Activated naive CD4-positive, alpha-beta T cell treated with anti-CD3 and anti-CD28 coated beads, Interleukin-2, amount 50 U/mL, for 16 hours (primary cell): ENCODE measurements around the gene SYT9.

Experiments
- DNase-seq: peaks from one replicate; pipeline ENCODE4 v3.0.0-alpha.2; 2020

Gene SYT9

DNA sequence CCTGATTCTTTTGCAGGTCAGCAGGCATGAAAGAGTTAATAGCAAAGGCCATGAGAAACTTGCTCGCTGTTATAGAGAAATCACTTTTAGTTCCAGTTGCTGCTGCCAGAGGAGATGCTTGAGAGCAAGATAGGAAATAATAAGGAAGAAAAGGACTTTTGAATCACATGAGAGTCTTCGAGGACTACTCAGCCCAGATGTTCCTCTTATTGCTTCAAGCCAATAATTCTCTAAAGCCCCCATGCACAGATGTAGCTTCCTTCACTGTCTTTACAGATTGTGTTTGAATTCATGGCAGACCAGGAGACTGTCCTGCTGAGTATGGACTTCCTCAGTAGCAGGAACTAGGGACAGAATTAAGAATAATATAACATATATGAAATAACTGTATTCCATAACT lies 183.5 kb downstream of the SYT9 start:
- no peak for DNase-seq

GRCh38 chr11:7436146-7436545 lies 184.4 kb downstream of the SYT9 start:
- no peak for DNase-seq

DNA sequence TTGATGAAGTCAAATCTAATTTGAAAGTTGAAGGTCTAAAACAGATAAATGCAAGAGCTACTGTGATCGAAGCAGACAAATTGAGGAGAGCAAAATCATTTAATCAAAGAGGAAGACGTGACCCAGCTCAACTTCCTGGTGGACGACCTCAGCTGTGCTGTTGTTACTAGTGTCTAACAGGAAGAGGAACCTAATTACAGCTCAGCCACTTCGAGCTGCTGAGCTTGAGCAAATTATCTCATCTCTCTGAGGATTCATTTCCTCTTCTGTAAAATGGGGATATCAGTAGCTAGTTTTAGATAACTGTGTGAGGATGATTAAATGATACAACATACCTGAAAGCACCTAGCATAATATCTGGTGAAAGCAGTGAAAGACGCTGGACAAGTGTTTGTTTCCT lies 185.0 kb downstream of the SYT9 start:
- no peak for DNase-seq

- DNase-seq, result no peak
These were observed 186.0 kb downstream of the SYT9 start for GRCh38 chr11:7437696-7438095.

DNA sequence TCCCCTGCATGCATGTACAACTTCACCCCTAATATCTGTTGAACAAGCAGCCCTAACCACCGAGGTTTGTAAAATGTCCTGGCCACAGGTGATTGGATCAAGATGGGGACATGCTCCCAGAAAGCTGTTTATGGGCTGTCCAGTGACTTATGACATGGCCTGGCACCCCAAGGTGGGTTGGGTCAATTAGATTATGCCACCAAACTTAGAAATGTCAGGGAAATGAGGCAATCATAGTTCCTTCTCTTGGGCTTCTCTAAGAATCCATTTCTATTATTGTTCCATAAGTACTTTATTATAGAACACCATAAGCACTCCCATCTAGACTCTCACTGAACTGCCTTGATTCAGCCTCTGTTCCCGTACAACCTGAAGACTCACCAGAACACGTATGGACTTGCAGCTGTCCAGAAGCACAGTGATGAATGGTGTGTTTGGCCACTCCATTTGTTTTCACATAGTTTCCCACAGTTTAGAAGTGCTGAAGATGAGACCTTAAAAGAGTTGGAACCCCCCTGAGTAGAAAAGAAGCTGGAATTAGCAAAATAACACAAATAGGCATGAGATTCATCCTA lies 188.1 kb downstream of the SYT9 start:
- DNase-seq, result no peak

DNA sequence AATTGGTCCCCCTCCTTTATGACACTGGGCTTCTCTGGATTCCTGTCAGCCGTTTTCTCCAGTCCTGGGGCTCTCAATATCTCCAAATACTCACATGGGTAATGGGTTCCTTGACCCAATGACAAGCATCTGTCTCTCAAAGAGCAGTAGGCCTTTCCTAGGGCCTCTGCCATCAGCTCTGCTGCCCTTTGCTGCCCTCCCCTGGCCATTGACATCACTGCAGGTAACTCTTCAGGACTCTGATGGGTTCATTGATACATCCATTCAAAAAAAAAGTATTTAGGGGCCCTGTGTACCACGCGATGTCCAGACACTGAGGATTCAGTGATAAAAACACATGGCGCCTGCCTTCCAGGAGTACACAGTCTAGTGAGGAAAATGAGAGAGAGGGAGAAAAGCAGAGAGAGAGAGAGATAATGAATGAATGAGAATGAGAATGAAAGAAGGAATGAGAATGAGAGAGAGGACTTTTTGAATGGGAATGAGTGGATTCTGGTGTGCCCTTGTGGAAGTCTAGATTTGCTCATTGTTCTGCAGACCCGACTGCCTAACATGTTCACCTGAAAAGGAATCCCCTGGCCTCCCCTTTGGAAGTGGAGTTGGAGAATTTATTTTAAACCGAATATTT lies 191.0 kb downstream of the SYT9 start:
- peak; percentile 68 for DNase-seq

DNA sequence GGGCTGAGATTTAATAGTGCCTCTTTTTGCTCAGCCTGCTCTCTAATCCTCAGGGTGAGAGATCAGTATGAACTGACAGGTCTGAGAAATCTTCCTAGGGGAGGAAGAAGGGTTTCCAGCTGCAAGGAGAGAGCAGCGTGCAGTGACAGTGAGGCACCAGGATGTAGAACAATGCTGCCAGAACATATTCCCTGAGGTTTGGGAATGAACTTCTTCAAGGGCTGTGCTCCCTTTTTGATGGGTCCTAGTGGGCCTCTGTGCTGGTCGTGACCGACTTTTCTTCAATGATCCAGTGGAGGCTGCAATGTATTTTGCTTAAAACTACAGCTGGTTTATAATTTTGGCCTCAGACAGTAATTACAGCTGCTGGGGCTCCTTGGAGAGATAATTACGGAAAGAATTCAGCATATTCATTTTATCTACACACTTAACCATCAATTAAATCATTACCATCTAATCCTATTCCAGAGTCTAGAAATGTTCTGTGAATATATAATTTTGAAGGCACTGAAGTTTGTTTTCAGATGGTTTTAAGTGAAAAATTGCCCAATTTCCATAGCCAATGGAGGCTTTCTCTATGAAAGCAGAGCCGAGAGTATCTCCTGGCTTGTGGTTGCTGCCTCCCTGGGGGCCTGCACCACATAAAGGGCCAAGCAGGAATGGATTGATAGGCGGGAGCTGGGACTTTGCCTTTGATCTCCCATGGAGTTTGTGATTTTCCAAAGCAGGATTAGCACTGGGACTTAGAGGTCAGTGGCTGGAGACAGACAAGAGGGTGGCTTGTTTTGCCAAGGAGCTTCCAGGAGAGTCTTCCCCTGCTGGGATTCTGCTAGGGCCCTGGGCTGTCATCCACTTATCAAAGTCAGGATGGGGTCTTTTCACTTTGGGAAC lies 192.6 kb downstream of the SYT9 start:
- no peak for DNase-seq

GRCh38 chr11:7445564-7445963 lies 193.9 kb downstream of the SYT9 start:
- no peak for DNase-seq

DNA sequence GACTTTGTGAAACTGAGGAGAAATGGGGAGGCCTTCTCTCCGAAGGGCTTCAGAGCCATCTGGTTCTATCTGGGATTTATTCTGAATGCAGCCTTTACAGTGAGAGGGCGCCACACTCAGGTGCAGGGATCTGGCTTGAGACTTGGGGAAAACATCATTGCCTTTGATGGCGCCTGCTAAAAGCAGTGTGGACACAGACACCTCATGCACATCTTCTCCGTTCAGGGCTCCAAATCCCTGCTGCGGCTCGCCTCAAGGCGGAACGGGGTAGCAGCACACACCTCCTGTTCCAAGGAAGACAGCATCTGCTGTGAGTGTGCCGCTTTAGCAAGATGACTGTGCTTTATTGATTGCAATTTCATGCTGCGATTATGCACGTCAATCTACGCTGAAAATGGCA lies 196.5 kb downstream of the SYT9 start:
- no peak for DNase-seq

DNA sequence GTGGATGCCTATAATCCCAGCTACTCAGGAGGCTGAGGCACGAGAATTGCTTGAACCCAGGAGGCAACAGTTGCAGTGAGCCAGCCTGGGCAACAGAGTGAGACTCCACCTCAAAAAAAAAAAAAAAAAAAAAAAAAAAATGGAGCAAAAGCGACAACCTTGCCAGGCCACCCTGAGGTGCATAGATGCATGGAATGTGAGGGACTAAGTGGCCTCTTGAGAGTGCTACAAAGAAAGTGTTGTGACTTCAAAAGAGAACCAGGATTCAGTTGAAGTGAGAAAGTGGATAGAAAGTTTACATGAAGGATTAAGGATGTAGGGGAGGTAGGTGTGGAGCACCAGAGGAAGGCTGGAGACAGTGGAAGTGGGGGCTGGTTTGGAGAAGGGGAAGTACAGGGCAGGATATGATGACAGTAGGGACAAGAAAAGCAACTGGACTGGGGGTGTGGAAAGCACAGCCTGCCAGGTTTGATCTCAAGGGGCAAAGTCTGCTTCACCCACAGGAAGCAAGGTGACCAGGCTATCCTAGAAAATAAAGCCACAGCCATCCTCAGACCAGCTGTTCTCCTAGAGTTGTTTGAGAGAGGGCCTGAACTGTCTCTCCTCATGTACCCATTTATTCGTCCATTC lies 197.6 kb downstream of the SYT9 start:
- no peak for DNase-seq

- DNase-seq, result no peak
These were observed 198.1 kb downstream of the SYT9 start for GRCh38 chr11:7449841-7450214.

- no peak for DNase-seq
These were observed 199.1 kb downstream of the SYT9 start for GRCh38 chr11:7450836-7451235.

DNA sequence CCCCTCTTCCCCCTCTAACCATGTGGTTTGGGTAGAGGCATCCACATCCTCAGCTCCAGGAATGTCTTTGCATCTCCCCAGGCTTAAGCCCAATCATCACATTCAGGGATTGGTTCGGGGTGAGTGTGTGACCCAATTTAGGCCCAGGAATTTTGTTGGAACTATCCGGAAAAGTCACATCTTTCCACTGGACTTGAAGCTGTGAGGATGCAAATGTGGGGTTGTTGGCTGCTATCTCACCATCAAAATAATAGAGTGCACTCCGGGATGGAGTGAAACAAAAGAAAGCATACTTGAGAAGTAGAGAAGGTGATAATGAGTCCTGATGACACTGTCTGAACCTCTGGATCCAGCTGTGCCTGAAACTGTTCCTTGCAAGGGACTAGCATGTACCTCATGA lies 199.8 kb downstream of the SYT9 start:
- no peak for DNase-seq

DNA sequence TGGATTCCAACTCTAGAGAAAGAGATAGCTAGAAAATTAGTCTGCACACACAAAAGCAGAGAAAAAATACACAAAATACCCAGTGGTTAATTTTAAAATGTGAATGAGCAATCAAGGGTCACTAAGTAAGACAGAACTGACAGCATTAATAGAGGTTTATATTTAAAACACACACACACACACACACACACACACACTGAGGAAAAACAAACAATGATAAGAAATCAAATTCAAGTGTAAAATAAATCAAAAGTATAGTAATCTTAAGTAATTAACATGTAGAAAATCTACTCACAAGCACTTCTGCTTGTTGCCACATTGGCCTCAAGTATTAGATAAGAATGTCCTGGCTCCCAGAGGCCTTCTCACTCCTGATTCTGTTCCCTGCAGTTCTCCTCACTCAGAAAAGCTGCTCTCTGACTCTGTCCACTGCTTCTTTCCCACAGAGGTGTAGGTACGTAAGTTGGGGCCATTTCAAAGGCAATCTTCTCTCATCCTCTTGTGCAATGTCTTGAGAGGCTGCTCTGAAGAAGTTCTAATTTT lies 200.3 kb downstream of the SYT9 start:
- DNase-seq, result no peak

GRCh38 chr11:7454854-7455253 lies 203.2 kb downstream of the SYT9 start:
- DNase-seq, result no peak

- DNase-seq, result no peak
These were observed 205.5 kb downstream of the SYT9 start for GRCh38 chr11:7457211-7457610.

DNA sequence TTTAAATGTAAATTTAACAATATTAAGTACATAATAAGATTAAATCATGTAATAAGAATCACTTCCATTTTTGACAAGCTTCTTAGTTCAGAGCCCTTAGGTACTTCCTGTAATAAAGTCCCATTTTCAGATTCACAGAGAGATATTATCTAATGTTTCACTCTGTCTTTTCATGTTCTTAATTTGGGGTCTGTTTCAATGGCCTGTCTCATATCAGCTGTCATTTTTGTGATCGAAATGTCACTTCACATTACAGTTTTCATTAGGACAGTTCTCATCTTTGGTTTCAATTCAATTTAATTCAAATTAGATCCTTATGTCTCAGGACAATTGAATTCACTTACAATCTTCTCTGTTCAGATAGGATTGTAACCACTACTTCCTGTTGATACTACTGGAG lies 211.0 kb downstream of the SYT9 start:
- DNase-seq, result no peak

DNA sequence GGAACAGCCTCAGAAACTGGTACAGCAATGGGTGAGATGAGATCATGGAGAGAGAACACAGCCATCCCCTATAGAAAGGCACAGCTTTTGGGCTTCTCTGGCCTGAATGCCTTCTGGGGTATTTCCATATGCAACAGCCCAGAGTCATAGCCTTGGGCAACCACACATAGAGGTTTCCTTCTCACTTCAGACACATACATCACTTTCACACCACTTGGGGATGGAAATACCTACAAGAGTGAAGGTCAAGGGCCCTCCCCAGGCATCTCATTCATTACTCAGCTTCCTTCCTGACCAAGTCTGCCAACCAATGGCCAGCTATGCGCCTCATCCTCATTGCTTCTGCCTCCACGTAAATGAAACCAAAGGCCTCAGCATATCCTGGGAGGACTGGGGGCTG lies 215.9 kb downstream of the SYT9 start:
- DNase-seq, result no peak

GRCh38 chr11:7469351-7469865 lies 217.7 kb downstream of the SYT9 start:
- no peak for DNase-seq

- no peak for DNase-seq
These were observed 219.4 kb downstream of the SYT9 start for GRCh38 chr11:7471071-7471470.

- no peak for DNase-seq
These were observed 222.0 kb downstream of the SYT9 start for GRCh38 chr11:7473717-7474116.

- DNase-seq, result no peak
These were observed 228.4 kb downstream of the SYT9 start for GRCh38 chr11:7480113-7480512.

GRCh38 chr11:7484131-7484530 lies 232.4 kb downstream of the SYT9 start:
- DNase-seq, result no peak
